Measurements from ENCODE around the gene UQCR10.
"Not testable (repeated sequence)": the region's sequence is repeated elsewhere in the genome, so short reads cannot be mapped to it uniquely, and the experiment has no call there.

Gene UQCR10

GRCh38 chr22:29737251-29738117 lies 29.7 kb upstream of the UQCR10 start:
- DNase-seq = no peak

- DNase-seq = no peak
Measured at GRCh38 chr22:29738118-29738815, 28.9 kb upstream of the UQCR10 start.

GRCh38 chr22:29739346-29739875 lies 27.8 kb upstream of the UQCR10 start:
- no peak for DNase-seq

GRCh38 chr22:29740216-29740615 lies 27.0 kb upstream of the UQCR10 start:
- no peak for DNase-seq

GRCh38 chr22:29741926-29742325 lies 25.2 kb upstream of the UQCR10 start:
- no peak for DNase-seq

- DNase-seq = no peak
Measured at GRCh38 chr22:29742326-29742725, 24.8 kb upstream of the UQCR10 start.

- DNase-seq = no peak
Measured at GRCh38 chr22:29744902-29745301, 22.3 kb upstream of the UQCR10 start.

GRCh38 chr22:29747832-29748231 lies 19.3 kb upstream of the UQCR10 start:
- DNase-seq = no peak

GRCh38 chr22:29748248-29748893 lies 18.8 kb upstream of the UQCR10 start:
- no peak for DNase-seq

GRCh38 chr22:29750029-29750428 lies 17.1 kb upstream of the UQCR10 start:
- DNase-seq = no peak

GRCh38 chr22:29750559-29751538 lies 16.3 kb upstream of the UQCR10 start:
- no peak for DNase-seq

- no peak for DNase-seq
Measured at GRCh38 chr22:29751669-29752068, 15.5 kb upstream of the UQCR10 start.

- no peak for DNase-seq
Measured at GRCh38 chr22:29753808-29754657, 13.1 kb upstream of the UQCR10 start.

GRCh38 chr22:29754658-29755395 lies 12.3 kb upstream of the UQCR10 start:
- DNase-seq = not testable (repeated sequence)

- no peak for DNase-seq
Measured at GRCh38 chr22:29755889-29756288, 11.3 kb upstream of the UQCR10 start.

GRCh38 chr22:29756341-29756740 lies 10.8 kb upstream of the UQCR10 start:
- DNase-seq = no peak

- DNase-seq = no peak
Measured at GRCh38 chr22:29757096-29757495, 10.1 kb upstream of the UQCR10 start.

- DNase-seq = no peak
Measured at GRCh38 chr22:29758068-29758622, 9.0 kb upstream of the UQCR10 start.

GRCh38 chr22:29758959-29759358 lies 8.2 kb upstream of the UQCR10 start:
- no peak for DNase-seq

- no peak for DNase-seq
Measured at GRCh38 chr22:29762263-29762662, 4.9 kb upstream of the UQCR10 start.
